ENCODE data around the gene NDUFA7.

GRCh38 chr19:8323781-8324185 lies 2.6 kb upstream of the NDUFA7 start:
- TF ChIP-seq GATA2 (IDR thresholded peaks at IDR 0.05; ENCODE audit: low read depth, low read length) (no peak), GATA3 (IDR thresholded peaks at IDR 0.05; ENCODE audit: low read depth, low read length) (no peak)
